ENCODE data around the gene NOL7.

Gene NOL7

DNA sequence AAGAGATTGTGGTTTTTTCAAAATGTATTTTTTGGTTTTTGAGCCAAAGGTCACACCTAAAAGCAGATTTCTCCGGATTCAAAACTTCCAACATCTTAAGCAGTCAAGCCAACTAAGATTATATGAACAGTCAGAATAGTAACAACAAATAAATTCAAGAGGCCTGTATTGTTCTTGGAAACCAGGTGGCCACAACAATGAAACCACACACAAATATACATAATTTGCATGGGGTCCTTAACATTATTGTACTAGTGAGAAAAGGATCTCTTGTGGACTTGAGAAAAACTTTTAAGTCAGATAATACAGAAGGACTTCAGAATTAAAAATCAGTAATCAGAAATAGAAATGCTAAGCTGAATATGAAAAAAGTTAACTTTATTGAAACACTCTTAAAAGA lies 40.6 kb downstream of the NOL7 start:
- Histone ChIP-seq H3K27me3 (ENCODE audit: insufficient read depth, insufficient read length) (no peaks in the 10 kb centered on the region), H3K9me3 (ENCODE audit: insufficient read depth, low read length) (no peaks in the 10 kb centered on the region), H3K4me1 (ENCODE audit: insufficient read depth, insufficient read length) (no peaks in the 10 kb centered on the region), H3K4me3 (ENCODE audit: insufficient read length, low read depth) (no peak overlapping the region), H3K36me3 (ENCODE audit: insufficient read depth, insufficient read length, low read length) (no peaks in the 10 kb centered on the region), H3K9ac (ENCODE audit: insufficient read length, low read depth) (no peak overlapping the region)
- DNase-seq (ENCODE audit: low read depth, low spot score), result no peak
- TF ChIP-seq ZNF274 (IDR thresholded peaks at IDR 0.05; ENCODE audit: low read depth, low read length), result no peak
- no peak for TF ChIP-seq YY1 (IDR thresholded peaks at IDR 0.05; ENCODE audit: insufficient read depth, insufficient read length)
- TF ChIP-seq SUZ12 (IDR thresholded peaks at IDR 0.05; ENCODE audit: extremely low read depth, insufficient read depth, insufficient read length), result no peak

- no peak for DNase-seq (ENCODE audit: low read depth, low spot score)
- TF ChIP-seq ZNF274 (IDR thresholded peaks at IDR 0.05; ENCODE audit: low read depth, low read length) (no peak), YY1 (IDR thresholded peaks at IDR 0.05; ENCODE audit: insufficient read depth, insufficient read length) (no peak), SUZ12 (IDR thresholded peaks at IDR 0.05; ENCODE audit: extremely low read depth, insufficient read depth, insufficient read length) (no peak)
- H3K9me3 ChIP-seq (ENCODE audit: insufficient read depth, low read length), result no peaks in the 10 kb centered on the region
- no peaks in the 10 kb centered on the region for H3K4me1 ChIP-seq (ENCODE audit: insufficient read depth, insufficient read length)
- H3K4me3 ChIP-seq (ENCODE audit: insufficient read length, low read depth), result no peak overlapping the region
- H3K9ac ChIP-seq (ENCODE audit: insufficient read length, low read depth), result no peak overlapping the region
- H3K27me3 ChIP-seq (ENCODE audit: insufficient read depth, insufficient read length), result no peaks in the 10 kb centered on the region
- H3K36me3 ChIP-seq (ENCODE audit: insufficient read depth, insufficient read length, low read length), result no peaks in the 10 kb centered on the region
Observed at GRCh38 chr6:13660273-13660672, 45.1 kb downstream of the NOL7 start.

GRCh38 chr6:13660893-13661292 lies 45.8 kb downstream of the NOL7 start:
- no peak overlapping the region for H3K9ac ChIP-seq (ENCODE audit: insufficient read length, low read depth)
- no peaks in the 10 kb centered on the region for H3K9me3 ChIP-seq (ENCODE audit: insufficient read depth, low read length)
- no peak for TF ChIP-seq YY1 (IDR thresholded peaks at IDR 0.05; ENCODE audit: insufficient read depth, insufficient read length)
- no peak for TF ChIP-seq SUZ12 (IDR thresholded peaks at IDR 0.05; ENCODE audit: extremely low read depth, insufficient read depth, insufficient read length)
- no peak for TF ChIP-seq ZNF274 (IDR thresholded peaks at IDR 0.05; ENCODE audit: low read depth, low read length)
- H3K27me3 ChIP-seq (ENCODE audit: insufficient read depth, insufficient read length), result no peaks in the 10 kb centered on the region
- no peaks in the 10 kb centered on the region for H3K4me1 ChIP-seq (ENCODE audit: insufficient read depth, insufficient read length)
- no peak overlapping the region for H3K4me3 ChIP-seq (ENCODE audit: insufficient read length, low read depth)
- no peak for DNase-seq (ENCODE audit: low read depth, low spot score)
- H3K36me3 ChIP-seq (ENCODE audit: insufficient read depth, insufficient read length, low read length), result no peaks in the 10 kb centered on the region

DNA sequence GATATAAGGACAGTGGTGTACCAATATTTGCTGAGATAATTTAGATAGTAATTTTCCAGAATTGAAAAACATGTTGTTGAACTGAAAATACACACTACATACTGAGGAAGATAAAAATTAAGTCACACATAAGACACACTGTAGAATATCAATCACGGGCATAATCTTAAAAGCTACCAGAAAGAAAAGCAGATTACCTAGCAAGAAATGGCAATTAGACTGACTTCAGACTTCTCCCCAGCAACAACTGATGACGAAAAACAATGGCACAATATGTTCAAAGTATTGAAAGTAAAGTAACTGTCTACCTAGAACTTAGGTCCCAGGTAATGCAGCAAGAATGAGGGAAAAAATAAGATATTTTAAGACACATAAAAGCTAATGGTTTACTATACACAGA lies 46.5 kb downstream of the NOL7 start:
- Histone ChIP-seq H3K36me3 (ENCODE audit: insufficient read depth, insufficient read length, low read length) (no peaks in the 10 kb centered on the region), H3K9me3 (ENCODE audit: insufficient read depth, low read length) (no peaks in the 10 kb centered on the region), H3K27me3 (ENCODE audit: insufficient read depth, insufficient read length) (no peaks in the 10 kb centered on the region), H3K4me3 (ENCODE audit: insufficient read length, low read depth) (no peak overlapping the region), H3K9ac (ENCODE audit: insufficient read length, low read depth) (no peak overlapping the region), H3K4me1 (ENCODE audit: insufficient read depth, insufficient read length) (no peaks in the 10 kb centered on the region)
- no peak for DNase-seq (ENCODE audit: low read depth, low spot score)
- TF ChIP-seq SUZ12 (IDR thresholded peaks at IDR 0.05; ENCODE audit: extremely low read depth, insufficient read depth, insufficient read length) (no peak), YY1 (IDR thresholded peaks at IDR 0.05; ENCODE audit: insufficient read depth, insufficient read length) (no peak), ZNF274 (IDR thresholded peaks at IDR 0.05; ENCODE audit: low read depth, low read length) (no peak)

- Histone ChIP-seq H3K4me1 (ENCODE audit: insufficient read depth, insufficient read length) (no peaks in the 10 kb centered on the region), H3K36me3 (ENCODE audit: insufficient read depth, insufficient read length, low read length) (no peaks in the 10 kb centered on the region)
Observed at GRCh38 chr6:13662651-13663334, 47.7 kb downstream of the NOL7 start.

DNA sequence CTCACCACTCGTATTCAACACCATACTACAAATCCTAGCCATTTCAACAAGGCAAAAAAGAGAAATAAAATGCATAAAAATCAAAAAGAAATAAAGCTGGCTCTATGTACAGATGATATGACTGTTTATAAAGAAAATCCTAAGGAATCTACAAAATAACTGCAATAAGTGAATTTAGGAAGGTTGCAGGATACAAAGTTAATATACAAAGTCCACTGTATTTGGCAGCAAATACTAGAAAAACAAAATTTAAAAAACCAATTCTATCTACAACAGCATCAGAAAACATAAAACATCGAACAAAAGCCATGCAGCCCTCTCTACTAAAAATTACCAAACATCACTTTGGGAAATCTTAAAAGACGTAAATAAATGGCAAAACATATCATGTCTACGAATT lies 48.9 kb downstream of the NOL7 start:
- Histone ChIP-seq H3K4me1 (ENCODE audit: insufficient read depth, insufficient read length) (no peaks in the 10 kb centered on the region), H3K36me3 (ENCODE audit: insufficient read depth, insufficient read length, low read length) (no peaks in the 10 kb centered on the region), H3K27me3 (ENCODE audit: insufficient read depth, insufficient read length) (no peaks in the 10 kb centered on the region), H3K4me3 (ENCODE audit: insufficient read length, low read depth) (no peak overlapping the region), H3K9ac (ENCODE audit: insufficient read length, low read depth) (no peak overlapping the region), H3K9me3 (ENCODE audit: insufficient read depth, low read length) (no peaks in the 10 kb centered on the region)
- DNase-seq (ENCODE audit: low read depth, low spot score), result no peak
- TF ChIP-seq YY1 (IDR thresholded peaks at IDR 0.05; ENCODE audit: insufficient read depth, insufficient read length) (no peak), SUZ12 (IDR thresholded peaks at IDR 0.05; ENCODE audit: extremely low read depth, insufficient read depth, insufficient read length) (no peak), ZNF274 (IDR thresholded peaks at IDR 0.05; ENCODE audit: low read depth, low read length) (no peak)

More at GRCh38 chr6:13662651-13663334, 47.7 kb downstream of the NOL7 start:
- Histone ChIP-seq H3K4me3 (ENCODE audit: insufficient read length, low read depth) (no peak overlapping the region), H3K9me3 (ENCODE audit: insufficient read depth, low read length) (no peaks in the 10 kb centered on the region), H3K27me3 (ENCODE audit: insufficient read depth, insufficient read length) (no peaks in the 10 kb centered on the region), H3K9ac (ENCODE audit: insufficient read length, low read depth) (no peak overlapping the region)
- no peak for TF ChIP-seq YY1 (IDR thresholded peaks at IDR 0.05; ENCODE audit: insufficient read depth, insufficient read length)
- TF ChIP-seq ZNF274 (IDR thresholded peaks at IDR 0.05; ENCODE audit: low read depth, low read length), result no peak
- TF ChIP-seq SUZ12 (IDR thresholded peaks at IDR 0.05; ENCODE audit: extremely low read depth, insufficient read depth, insufficient read length), result no peak
- no peak for DNase-seq (ENCODE audit: low read depth, low spot score)

GRCh38 chr6:13664703-13665352 lies 49.7 kb downstream of the NOL7 start:
- Histone ChIP-seq H3K4me1 (ENCODE audit: insufficient read depth, insufficient read length) (no peaks in the 10 kb centered on the region), H3K4me3 (ENCODE audit: insufficient read length, low read depth) (no peak overlapping the region), H3K36me3 (ENCODE audit: insufficient read depth, insufficient read length, low read length) (no peaks in the 10 kb centered on the region), H3K27me3 (ENCODE audit: insufficient read depth, insufficient read length) (no peaks in the 10 kb centered on the region), H3K9me3 (ENCODE audit: insufficient read depth, low read length) (no peaks in the 10 kb centered on the region), H3K9ac (ENCODE audit: insufficient read length, low read depth) (no peak overlapping the region)
- TF ChIP-seq SUZ12 (IDR thresholded peaks at IDR 0.05; ENCODE audit: extremely low read depth, insufficient read depth, insufficient read length) (no peak), YY1 (IDR thresholded peaks at IDR 0.05; ENCODE audit: insufficient read depth, insufficient read length) (no peak), ZNF274 (IDR thresholded peaks at IDR 0.05; ENCODE audit: low read depth, low read length) (no peak)
- DNase-seq (ENCODE audit: low read depth, low spot score), result no peak

Measured in NT2/D1 (cell line).